HCT116 (cell line): ENCODE measurements around the gene UMAD1. TPM values are rescaled to one million over a fixed set of nuclear protein-coding genes. Genes with fewer than 3 reads are reported as not detected.
"Not testable (repeated sequence)": the region's sequence is repeated elsewhere in the genome, so short reads cannot be mapped to it uniquely, and the experiment has no call there.

Source experiments
- ATAC-seq: fragments of 200-7000 bp; cut with Tn5 transposase; 2 replicates; pipeline ENCODE4 v1.9.1; 2020; ENCODE audit warnings: mild to moderate bottlenecking, moderate library complexity
- BruUV-seq: library from RNA; stranded (reverse); fragments of 400-500 nt; replicated peaks from 2 replicates; lab custom pipeline; 2021; lab: Mats Ljungman, UMichigan
- CTCF ChIA-PET: fragments of 300-600 bp; sonication (Branson Sonifier 250); formaldehyde crosslinking; loops from one replicate; lab custom pipeline; 2021; ENCODE audit warnings: antibody characterized with exemption; lab: Charles Lee
- POLR2A ChIA-PET: fragments of 300-600, 350-600 bp; sonication (Branson Sonifier 250); formaldehyde crosslinking; loops from one replicate; lab custom pipeline; 2021; ENCODE audit warnings: antibody characterized with exemption; lab: Charles Lee
- RAD21 ChIA-PET, 2 experiments: fragments of 300-600 bp; sonication (Branson Sonifier 250); formaldehyde crosslinking; loops; one replicate each; lab custom pipeline; 2023; ENCODE audit warnings: low total read pairs in 2 of 2; ENCODE audit not compliant: uncharacterized antibody in 2 of 2, unreplicated experiment in 2 of 2, low non-redundant PET in 1 of 2; lab: Charles Lee
- DNase-seq: peaks from one replicate; pipeline ENCODE4 v3.0.0-alpha.2; 2010; ENCODE audit warnings: low read depth, low spot score
- H2AFZ ChIP-seq: fragments of 200-600 bp; shearing (Covaris generic), sonication (generic); 2 replicates; pipeline ENCODE4 v1.6.1; 2017; ENCODE audit warnings: low read depth, mixed run types, mixed read lengths, antibody characterized with exemption, low read length; ENCODE audit not compliant: poor library complexity, severe bottlenecking
- H3K27ac ChIP-seq: 2 replicates; pipeline ENCODE4 v1.5.1; 2012; ENCODE audit warnings: low read depth, low read length
- H3K27me3 ChIP-seq: fragments of 200-600 bp; sonication (generic); 2 replicates; pipeline ENCODE4 v1.6.1; 2016; ENCODE audit warnings: mixed run types, low read length, mixed read lengths; ENCODE audit not compliant: insufficient read depth
- H3K36me3 ChIP-seq, 2 experiments: fragments of 200-500 bp in 1 of 2; fragments of 200-600 bp in 1 of 2; sonication (Bioruptor generic) in 1 of 2; sonication (generic) in 1 of 2; 2 replicates each; pipeline versions ENCODE4 v1.5.1 to v1.6.1; 2014 to 2016; ENCODE audit warnings: low read length in 2 of 2, inconsistent platforms in 1 of 2, mixed read lengths in 1 of 2, mixed run types in 1 of 2; ENCODE audit not compliant: insufficient read depth in 2 of 2, control insufficient read depth in 1 of 2
- H3K4me1 ChIP-seq, 2 experiments: fragments of 200-600 bp in 1 of 2; sonication (generic) in 1 of 2; 2 replicates each; pipeline versions ENCODE4 v1.5.1 to v1.6.1; 2012 to 2017; ENCODE audit warnings: low read length in 2 of 2, inconsistent platforms in 1 of 2, mild to moderate bottlenecking in 1 of 2, mixed read lengths in 1 of 2, mixed run types in 1 of 2, moderate library complexity in 1 of 2; ENCODE audit not compliant: insufficient read depth in 2 of 2, control insufficient read depth in 1 of 2
- H3K4me2 ChIP-seq: fragments of 200-600 bp; sonication (generic); 2 replicates; pipeline ENCODE4 v1.6.1; 2017; ENCODE audit warnings: mixed run types, low read length, mixed read lengths
- H3K4me3 ChIP-seq, 2 experiments: fragments of 200-600 bp in 1 of 2; sonication (generic) in 1 of 2; replicated peaks in 1 of 2; 2 replicates each; pipeline ENCODE4 v1.5.1; 2011 to 2016; ENCODE audit warnings: low read length in 2 of 2, control low read depth in 1 of 2, low read depth in 1 of 2, mild to moderate bottlenecking in 1 of 2, mixed read lengths in 1 of 2, mixed run types in 1 of 2
- H3K79me2 ChIP-seq: fragments of 200-600 bp; sonication (generic); 2 replicates; pipeline ENCODE4 v1.6.1; 2017; ENCODE audit warnings: mild to moderate bottlenecking, mixed run types, low read length, moderate library complexity, mixed read lengths; ENCODE audit not compliant: insufficient read depth
- H3K9ac ChIP-seq: fragments of 200-600 bp; sonication (generic); 2 replicates; pipeline ENCODE4 v1.6.1; 2016; ENCODE audit warnings: low read length, mixed read lengths
- H3K9me2 ChIP-seq: fragments of 200-600 bp; sonication (generic), shearing (Covaris generic); 2 replicates; pipeline ENCODE4 v1.6.1; 2017; ENCODE audit warnings: mixed run types, mild to moderate bottlenecking, moderate library complexity; ENCODE audit not compliant: insufficient read depth
- H3K9me3 ChIP-seq, 2 experiments: fragments of 200-500 bp in 1 of 2; fragments of 200-600 bp in 1 of 2; sonication (Bioruptor generic) in 1 of 2; sonication (generic) in 1 of 2; 2 replicates each; pipeline ENCODE4 v1.6.1; 2014 to 2017; ENCODE audit warnings: low read length in 2 of 2, mixed read lengths in 2 of 2, inconsistent platforms in 1 of 2, low read depth in 1 of 2, mild to moderate bottlenecking in 1 of 2, mixed run types in 1 of 2, moderate library complexity in 1 of 2; ENCODE audit not compliant: control insufficient read depth in 1 of 2, insufficient read depth in 1 of 2
- H4K20me1 ChIP-seq: fragments of 200-600 bp; sonication (generic), shearing (Covaris generic); 2 replicates; pipeline ENCODE4 v1.6.1; 2017; ENCODE audit warnings: mixed run types, mild to moderate bottlenecking, moderate library complexity; ENCODE audit not compliant: insufficient read depth
- CBX3 ChIP-seq: IDR thresholded peaks from 2 replicates; pipeline ENCODE4 v1.6.1; 2012; ENCODE audit warnings: low read depth
- CEBPB ChIP-seq: IDR thresholded peaks from 2 replicates; pipeline ENCODE4 v1.6.1; 2012; ENCODE audit warnings: low read depth
- CTCF ChIP-seq, 3 experiments: fragments of 200-600 bp in 1 of 3; sonication (generic) in 1 of 3; IDR thresholded peaks in 2 of 3; conservative IDR thresholded peaks in 1 of 3; 2 replicates each; pipeline ENCODE4 v1.5.1; 2012 to 2017; ENCODE audit warnings: low read depth in 2 of 3, low read length in 2 of 3, antibody characterized with exemption in 1 of 3, borderline replicate concordance in 1 of 3, control low read depth in 1 of 3, mild to moderate bottlenecking in 1 of 3, mixed read lengths in 1 of 3, mixed run types in 1 of 3, moderate library complexity in 1 of 3; ENCODE audit not compliant: insufficient read depth in 1 of 3
- ELF1 ChIP-seq: IDR thresholded peaks from 2 replicates; pipeline ENCODE4 v1.6.1; 2012; ENCODE audit warnings: low read depth, borderline replicate concordance
- EZH2 ChIP-seq: fragments of 200-600 bp; sonication (generic); IDR thresholded peaks from 2 replicates; pipeline ENCODE4 v1.6.1; 2017; ENCODE audit warnings: antibody characterized with exemption, mixed run types
- FOSL1 ChIP-seq: IDR thresholded peaks from 2 replicates; pipeline ENCODE4 v1.6.1; 2012; ENCODE audit warnings: low read depth
- JUND ChIP-seq: IDR thresholded peaks from 2 replicates; pipeline ENCODE4 v1.6.1; 2012
- POLR2A ChIP-seq: IDR thresholded peaks from 2 replicates; pipeline ENCODE4 v1.7.0; 2011; ENCODE audit warnings: borderline replicate concordance; ENCODE audit not compliant: insufficient read depth, insufficient read length; ENCODE audit errors: extremely low read depth
- POLR2AphosphoS5 ChIP-seq: IDR thresholded peaks from 2 replicates; pipeline ENCODE4 v1.6.1; 2011; ENCODE audit warnings: mild to moderate bottlenecking, low read depth, low read length, moderate library complexity
- SP1 ChIP-seq: IDR thresholded peaks from 2 replicates; pipeline ENCODE4 v1.6.1; 2012; ENCODE audit warnings: low read depth
- YY1 ChIP-seq: IDR thresholded peaks from 2 replicates; pipeline ENCODE4 v1.6.1; 2011; ENCODE audit warnings: low read length, low read depth, moderate library complexity, mild to moderate bottlenecking; ENCODE audit not compliant: insufficient replicate concordance; ENCODE audit errors: extremely low read depth
- ZBTB33 ChIP-seq: IDR thresholded peaks from 2 replicates; pipeline ENCODE4 v1.6.1; 2011; ENCODE audit warnings: mild to moderate bottlenecking, low read length, moderate library complexity; ENCODE audit not compliant: insufficient replicate concordance; ENCODE audit errors: extremely low read depth
- intact Hi-C: fragments of 100-400 bp; cut with micrococcal nuclease; formaldehyde crosslinking; loops from 2 replicates; pipeline ENCODE4 v1.10.0; 2022
- total RNA-seq: library from RNA; stranded (reverse); gene quantifications from one replicate; pipeline ENCODE4 v1.2.1, GENCODE V29; 2021; ENCODE audit not compliant: unreplicated experiment

UMAD1 gene
- total RNA-seq, 1 experiment from 2014 or later: 12.7 TPM

- TF ChIP-seq ELF1 (no peak), POLR2A (no peak), EZH2 (no peak)
Observed at GRCh38 chr7:7653593-7654187, 13.1 kb downstream of the UMAD1 start (continued).

GRCh38 chr7:7654964-7655715 is 14.6 kb downstream of the UMAD1 start:
- H3K4me2 ChIP-seq: no peak overlapping the region
- H3K27me3 ChIP-seq: no peaks in the 10 kb centered on the region
- H3K27ac ChIP-seq: no peak overlapping the region
- no peaks in the 10 kb centered on the region; the same call in 1 of the 2 replicates for H3K79me2 ChIP-seq
- H2AFZ ChIP-seq: no peak overlapping the region
- TF ChIP-seq FOSL1 (no peak), CEBPB (no peak), ELF1 (no peak), YY1 (no peak), ZBTB33 (no peak), JUND (no peak), CTCF (IDR thresholded peaks at IDR 0.05 in 2 of 3, conservative IDR thresholded peaks at IDR 0.05 in 1 of 3; ENCODE audit: borderline replicate concordance in 1 of 3, insufficient read depth in 1 of 3, low read depth in 2 of 3, low read length in 2 of 3) (no peak), POLR2AphosphoS5 (no peak), SP1 (no peak), CBX3 (no peak)
- H3K36me3 ChIP-seq: no peaks in the 10 kb centered on the region
- H3K9me2 ChIP-seq: no peaks in the 10 kb centered on the region
- DNase-seq: no peak
- ATAC-seq: no peak
- no TSS peak for BruUV-seq
- H3K4me3 ChIP-seq: no peak overlapping the region
- H3K9ac ChIP-seq: no peak overlapping the region
- H3K4me1 ChIP-seq: no peaks in the 10 kb centered on the region
- ChIA-PET POLR2A (no interaction called here), RAD21 (no interaction called here), CTCF (no interaction called here)
- intact Hi-C loops: no loop called here
- no peaks in the 10 kb centered on the region for H4K20me1 ChIP-seq
- H3K9me3 ChIP-seq: no peaks in the 10 kb centered on the region

- H3K27me3 ChIP-seq, intact Hi-C loops, H3K4me1 ChIP-seq, BruUV-seq, H3K4me2 ChIP-seq, H3K4me3 ChIP-seq, H3K36me3 ChIP-seq, H2AFZ ChIP-seq, ATAC-seq, POLR2A ChIA-PET, RAD21 ChIA-PET, DNase-seq, H3K9me2 ChIP-seq, CTCF ChIA-PET, H4K20me1 ChIP-seq, H3K9me3 ChIP-seq, H3K27ac ChIP-seq, H3K79me2 ChIP-seq, H3K9ac ChIP-seq: not testable (repeated sequence)
Observed at GRCh38 chr7:7656459-7656858, 15.9 kb downstream of the UMAD1 start.
